ENCODE data around the gene HTRA1.

- TF ChIP-seq, protein P1, sequence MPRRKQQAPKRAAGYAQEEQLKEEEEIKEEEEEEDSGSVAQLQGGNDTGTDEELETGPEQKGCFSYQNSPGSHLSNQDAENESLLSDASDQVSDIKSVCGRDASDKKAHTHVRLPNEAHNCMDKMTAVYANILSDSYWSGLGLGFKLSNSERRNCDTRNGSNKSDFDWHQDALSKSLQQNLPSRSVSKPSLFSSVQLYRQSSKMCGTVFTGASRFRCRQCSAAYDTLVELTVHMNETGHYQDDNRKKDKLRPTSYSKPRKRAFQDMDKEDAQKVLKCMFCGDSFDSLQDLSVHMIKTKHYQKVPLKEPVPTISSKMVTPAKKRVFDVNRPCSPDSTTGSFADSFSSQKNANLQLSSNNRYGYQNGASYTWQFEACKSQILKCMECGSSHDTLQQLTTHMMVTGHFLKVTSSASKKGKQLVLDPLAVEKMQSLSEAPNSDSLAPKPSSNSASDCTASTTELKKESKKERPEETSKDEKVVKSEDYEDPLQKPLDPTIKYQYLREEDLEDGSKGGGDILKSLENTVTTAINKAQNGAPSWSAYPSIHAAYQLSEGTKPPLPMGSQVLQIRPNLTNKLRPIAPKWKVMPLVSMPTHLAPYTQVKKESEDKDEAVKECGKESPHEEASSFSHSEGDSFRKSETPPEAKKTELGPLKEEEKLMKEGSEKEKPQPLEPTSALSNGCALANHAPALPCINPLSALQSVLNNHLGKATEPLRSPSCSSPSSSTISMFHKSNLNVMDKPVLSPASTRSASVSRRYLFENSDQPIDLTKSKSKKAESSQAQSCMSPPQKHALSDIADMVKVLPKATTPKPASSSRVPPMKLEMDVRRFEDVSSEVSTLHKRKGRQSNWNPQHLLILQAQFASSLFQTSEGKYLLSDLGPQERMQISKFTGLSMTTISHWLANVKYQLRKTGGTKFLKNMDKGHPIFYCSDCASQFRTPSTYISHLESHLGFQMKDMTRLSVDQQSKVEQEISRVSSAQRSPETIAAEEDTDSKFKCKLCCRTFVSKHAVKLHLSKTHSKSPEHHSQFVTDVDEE (CRISPR knock-in tag; IDR thresholded peaks at IDR 0.05): no peak
- TF ChIP-seq, protein P2, sequence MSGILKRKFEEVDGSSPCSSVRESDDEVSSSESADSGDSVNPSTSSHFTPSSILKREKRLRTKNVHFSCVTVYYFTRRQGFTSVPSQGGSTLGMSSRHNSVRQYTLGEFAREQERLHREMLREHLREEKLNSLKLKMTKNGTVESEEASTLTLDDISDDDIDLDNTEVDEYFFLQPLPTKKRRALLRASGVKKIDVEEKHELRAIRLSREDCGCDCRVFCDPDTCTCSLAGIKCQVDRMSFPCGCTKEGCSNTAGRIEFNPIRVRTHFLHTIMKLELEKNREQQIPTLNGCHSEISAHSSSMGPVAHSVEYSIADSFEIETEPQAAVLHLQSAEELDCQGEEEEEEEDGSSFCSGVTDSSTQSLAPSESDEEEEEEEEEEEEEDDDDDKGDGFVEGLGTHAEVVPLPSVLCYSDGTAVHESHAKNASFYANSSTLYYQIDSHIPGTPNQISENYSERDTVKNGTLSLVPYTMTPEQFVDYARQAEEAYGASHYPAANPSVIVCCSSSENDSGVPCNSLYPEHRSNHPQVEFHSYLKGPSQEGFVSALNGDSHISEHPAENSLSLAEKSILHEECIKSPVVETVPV (CRISPR knock-in tag; IDR thresholded peaks at IDR 0.05): no peak
- TF ChIP-seq CSDC2 (CRISPR knock-in tag; IDR thresholded peaks at IDR 0.05): no peak
- TF ChIP-seq PATZ1 (CRISPR knock-in tag; IDR thresholded peaks at IDR 0.05; ENCODE audit: borderline replicate concordance): no peak
- no peak for TF ChIP-seq ZFP3 (CRISPR knock-in tag; IDR thresholded peaks at IDR 0.05)
- TF ChIP-seq GLIS3 (CRISPR knock-in tag; IDR thresholded peaks at IDR 0.05): no peak
Observed at GRCh38 chr10:122455376-122456079, 5.8 kb upstream of the HTRA1 start.

Data from SK-N-SH treated with all-trans-retinoic acid at 6 μM for 48 hours (cell line).